ENCODE results near the gene CDH15. TPM values are rescaled to one million over a fixed set of nuclear protein-coding genes. Genes with fewer than 3 reads are reported as not detected.

Gene CDH15
- total and polyA plus RNA-seq, 2 of the 13 experiments (the other 11 are each of a cell fraction or from before 2014, with no cell fraction given) = 0.74 to 2.2 TPM

- TF ChIP-seq ARID5B (CRISPR knock-in tag; IDR thresholded peaks at IDR 0.05) = no peak
- peak; percentile 92; the same call in 2 of the 3 replicates for TF ChIP-seq MXI1 (IDR thresholded peaks at IDR 0.05; ENCODE audit: borderline replicate concordance, low read depth, low read length)
- TF ChIP-seq TAF15 (IDR thresholded peaks at IDR 0.05; ENCODE audit: low read depth, low read length, poor library complexity, severe bottlenecking) = peak; percentile 12
- peak; percentile 100 for TF ChIP-seq SP4 (CRISPR knock-in tag; IDR thresholded peaks at IDR 0.05)
- peak; percentile 61; the same call in 1 of the 2 replicates for TF ChIP-seq TGIF2 (CRISPR knock-in tag; IDR thresholded peaks at IDR 0.05)
- TF ChIP-seq SOX13 (IDR thresholded peaks at IDR 0.05) = no peak
- TF ChIP-seq SOX13 (CRISPR knock-in tag; conservative IDR thresholded peaks at IDR 0.05 in 1 of 2, IDR thresholded peaks at IDR 0.05 in 1 of 2) = no peak; a peak in 1 of 4 replicates
- TF ChIP-seq ZNF773 (CRISPR knock-in tag; IDR thresholded peaks at IDR 0.05; ENCODE audit: borderline replicate concordance) = 0 out of 2 replicates have a peak, but pooled peaks have one; percentile 32
- no peak for TF ChIP-seq EEA1 (CRISPR knock-in tag; IDR thresholded peaks at IDR 0.05; ENCODE audit: borderline replicate concordance)
- no peak for TF ChIP-seq SUZ12 (IDR thresholded peaks at IDR 0.05; ENCODE audit: low read depth, low read length)
- no peak for TF ChIP-seq SNRNP70 (IDR thresholded peaks at IDR 0.05; ENCODE audit: low read depth, low read length)
- peak; percentile 34; the same call in 1 of the 2 replicates for TF ChIP-seq MEIS2 (CRISPR knock-in tag; IDR thresholded peaks at IDR 0.05)
- peak; percentile 72; the same call in 1 of the 2 replicates for TF ChIP-seq SIN3A (IDR thresholded peaks at IDR 0.05; ENCODE audit: borderline replicate concordance, low read depth, low read length)
- no peak for TF ChIP-seq AHR (CRISPR knock-in tag; IDR thresholded peaks at IDR 0.05)
- no peak for TF ChIP-seq ZNF3 (CRISPR knock-in tag; IDR thresholded peaks at IDR 0.05)
- no peak for TF ChIP-seq CREB3 (CRISPR knock-in tag; IDR thresholded peaks at IDR 0.05)
- no peak for TF ChIP-seq ZNF512B (CRISPR knock-in tag; IDR thresholded peaks at IDR 0.05; ENCODE audit: borderline replicate concordance)
- no peak for TF ChIP-seq ZNF260 (CRISPR knock-in tag; IDR thresholded peaks at IDR 0.05; ENCODE audit: borderline replicate concordance, low read depth)
- peak; percentile 80; the same call in 1 of the 2 replicates for TF ChIP-seq HIVEP1 (CRISPR knock-in tag; IDR thresholded peaks at IDR 0.05)
These were observed at the start of gene CDH15 (continued) for GRCh38 chr16:89171216-89172170.
